Erythroblast (primary cell): Measurements from ENCODE around the gene ADGRV1.

ENCODE experiments used
- GATA1 ChIP-seq: IDR thresholded peaks from 2 replicates; pipeline ENCODE4 v1.6.1; 2011; ENCODE audit warnings: low read depth, mild to moderate bottlenecking, control low read depth, low read length, moderate library complexity
- POLR2A ChIP-seq: IDR thresholded peaks from 2 replicates; pipeline ENCODE4 v1.6.1; 2011; ENCODE audit warnings: mild to moderate bottlenecking, low read length

DNA sequence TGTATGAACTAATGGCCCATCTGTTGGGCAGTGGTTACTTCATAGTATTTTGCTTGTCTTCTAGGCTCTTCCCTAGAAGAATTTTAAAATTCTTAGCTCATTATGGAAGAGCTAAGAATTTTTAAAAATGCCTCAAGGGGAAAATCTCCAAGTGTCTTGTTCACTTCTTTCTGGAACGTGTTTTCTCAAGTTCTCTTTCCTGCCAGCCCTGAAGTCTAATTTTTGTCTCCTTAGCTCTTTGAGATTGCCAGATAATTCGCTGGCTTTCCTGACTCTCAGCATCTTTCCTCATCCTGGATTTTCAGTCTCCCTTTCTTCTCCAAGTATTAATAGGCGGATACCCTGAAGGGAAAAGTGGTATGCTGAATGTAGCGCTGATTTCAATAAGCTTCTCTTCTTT, 429.1 kb downstream of the ADGRV1 start:
- TF ChIP-seq POLR2A, result no peak
- TF ChIP-seq GATA1, result no peak
